Measurements from ENCODE around the gene PRXL2A. TPM values are rescaled to one million over a fixed set of nuclear protein-coding genes. Genes with fewer than 3 reads are reported as not detected.
"Not testable (repeated sequence)": the region's sequence is repeated elsewhere in the genome, so short reads cannot be mapped to it uniquely, and the experiment has no call there.

The PRXL2A gene
- total RNA-seq, 1 donor from 2014 or later, result 52.9 TPM

- no peak for TF ChIP-seq CTCF (IDR thresholded peaks at IDR 0.05)
- Histone ChIP-seq H3K27ac (no peak overlapping the region), H3K4me1 (peaks cover 52% of the 10 kb centered on the region), H3K4me3 (no peak overlapping the region), H3K27me3 (no peaks in the 10 kb centered on the region), H3K9me3 (no peaks in the 10 kb centered on the region), H3K36me3 (peaks cover 6% of the 10 kb centered on the region)
- intact Hi-C loops (cut with DNase I), result no loop called here
- ATAC-seq, result peak; percentile 34
- DNase-seq, result no peak
These were observed 69.5 kb downstream of the PRXL2A start for GRCh38 chr10:80477813-80478212.

- intact Hi-C loops (cut with DNase I); ATAC-seq; H3K36me3 ChIP-seq; DNase-seq; H3K27me3 ChIP-seq; H3K9me3 ChIP-seq; H3K4me3 ChIP-seq; H3K27ac ChIP-seq: not testable (repeated sequence)
- H3K4me1 ChIP-seq, result peaks cover 49% of the 10 kb centered on the region
These were observed 72.0 kb downstream of the PRXL2A start for GRCh38 chr10:80480373-80480772.

GRCh38 chr10:80480852-80481251 lies 72.5 kb downstream of the PRXL2A start:
- H3K4me3 ChIP-seq, result no peak overlapping the region
- DNase-seq, result peak; percentile 68
- peaks cover 54% of the 10 kb centered on the region for H3K4me1 ChIP-seq
- no peaks in the 10 kb centered on the region for H3K27me3 ChIP-seq
- no peak for TF ChIP-seq CTCF (IDR thresholded peaks at IDR 0.05)
- H3K36me3 ChIP-seq, result no peaks in the 10 kb centered on the region
- intact Hi-C loops (cut with DNase I), result no loop called here
- no peak overlapping the region for H3K27ac ChIP-seq
- ATAC-seq, result peak; percentile 42
- H3K9me3 ChIP-seq, result no peaks in the 10 kb centered on the region

DNA sequence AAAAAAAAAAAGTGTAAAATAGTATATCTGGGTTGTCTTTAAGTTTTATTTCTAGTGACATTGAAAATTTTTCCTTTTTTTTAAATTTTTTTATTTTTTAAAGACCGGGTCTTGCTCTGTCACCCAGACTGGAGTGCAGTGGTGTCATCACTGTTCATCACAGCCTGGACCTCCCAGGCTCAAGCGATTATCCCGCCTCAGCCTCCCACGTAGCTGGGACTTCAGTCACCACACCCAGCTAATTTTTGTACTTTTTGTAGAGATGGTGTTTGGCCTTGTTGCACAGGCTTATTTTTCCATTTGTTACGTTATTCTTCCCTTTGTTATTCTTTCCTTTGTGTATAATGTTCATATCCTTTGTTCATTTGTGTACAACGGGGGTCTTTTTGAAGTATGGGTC lies 75.9 kb downstream of the PRXL2A start:
- no peak for TF ChIP-seq CTCF (IDR thresholded peaks at IDR 0.05)
- Histone ChIP-seq H3K27ac (peak overlapping the region; percentile 47), H3K4me1 (peaks cover 70% of the 10 kb centered on the region), H3K36me3 (peaks cover 3% of the 10 kb centered on the region), H3K27me3 (no peaks in the 10 kb centered on the region), H3K4me3 (no peak overlapping the region), H3K9me3 (no peaks in the 10 kb centered on the region)
- intact Hi-C loops (cut with DNase I), result no loop called here
- DNase-seq (peak; percentile 62), ATAC-seq (no peak)

- Histone ChIP-seq H3K4me1 (peaks cover 73% of the 10 kb centered on the region), H3K36me3 (peaks cover 7% of the 10 kb centered on the region), H3K27me3 (no peaks in the 10 kb centered on the region), H3K4me3 (no peak overlapping the region), H3K27ac (peak overlapping the region; percentile 47), H3K9me3 (no peaks in the 10 kb centered on the region)
- ATAC-seq, result no peak
- DNase-seq, result no peak
- intact Hi-C loops (cut with DNase I), result no loop called here
- no peak for TF ChIP-seq CTCF (IDR thresholded peaks at IDR 0.05)
These were observed 76.3 kb downstream of the PRXL2A start for GRCh38 chr10:80484676-80485075.

DNA sequence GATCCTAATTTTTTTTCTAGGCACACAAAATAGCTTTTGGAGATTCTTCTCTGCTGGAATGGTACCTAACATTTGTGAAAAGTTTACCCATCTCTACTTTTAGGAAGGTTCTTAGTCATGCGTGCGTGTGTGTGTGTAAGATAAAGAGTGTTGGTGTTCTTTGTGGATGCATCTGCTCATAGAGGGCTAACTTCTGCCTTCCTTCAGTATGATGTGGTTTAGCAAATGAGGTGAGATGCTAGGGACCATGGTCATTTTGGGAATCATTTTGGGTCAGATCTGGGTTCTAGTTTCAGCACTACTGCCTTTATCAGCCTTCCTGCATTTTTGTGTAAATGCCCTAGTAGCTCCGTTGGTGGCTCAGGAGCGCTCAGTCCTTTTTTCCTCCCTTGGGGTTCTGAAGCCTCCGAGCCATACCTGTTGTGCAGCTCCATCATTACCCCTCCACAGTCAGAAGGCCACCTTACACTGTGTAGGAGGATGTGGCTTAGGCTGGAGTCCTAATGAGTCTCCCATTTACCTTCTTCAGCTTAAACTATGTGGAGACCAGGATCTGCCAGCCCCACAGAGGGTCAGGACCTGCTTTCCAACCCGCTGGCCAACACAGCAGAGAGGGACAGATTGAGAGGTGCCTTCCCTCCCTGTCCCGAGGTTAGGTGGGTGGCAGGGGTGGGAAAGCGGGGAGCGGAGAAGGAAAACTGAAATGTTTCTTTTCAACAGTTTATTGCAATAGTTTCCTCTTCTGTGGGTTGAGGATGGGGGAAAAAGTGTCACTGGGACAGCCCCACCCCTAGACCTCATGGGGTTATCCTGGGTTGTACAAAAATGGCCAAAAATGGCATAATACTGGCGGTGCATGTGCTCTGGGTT lies 77.0 kb downstream of the PRXL2A start:
- DNase-seq (peak; percentile 63), ATAC-seq (peak; percentile 52)
- peak overlapping the region; percentile 61 for H3K27ac ChIP-seq
- H3K4me3 ChIP-seq, result no peak overlapping the region
- no peak for TF ChIP-seq CTCF (IDR thresholded peaks at IDR 0.05)
- peaks cover 73% of the 10 kb centered on the region for H3K4me1 ChIP-seq
- intact Hi-C loops (cut with DNase I), result no loop called here
- H3K36me3 ChIP-seq, result peaks cover 13% of the 10 kb centered on the region
- no peaks in the 10 kb centered on the region for H3K9me3 ChIP-seq
- no peaks in the 10 kb centered on the region for H3K27me3 ChIP-seq
